NCI-H748 (cell line): ENCODE measurements around the gene IL1RAPL1.

Experiments
- DNase-seq: peaks from one replicate; lab custom pipeline; 2025; ENCODE audit not compliant: unreplicated experiment; lab: John Stamatoyannopoulos, UW

Gene IL1RAPL1

DNA sequence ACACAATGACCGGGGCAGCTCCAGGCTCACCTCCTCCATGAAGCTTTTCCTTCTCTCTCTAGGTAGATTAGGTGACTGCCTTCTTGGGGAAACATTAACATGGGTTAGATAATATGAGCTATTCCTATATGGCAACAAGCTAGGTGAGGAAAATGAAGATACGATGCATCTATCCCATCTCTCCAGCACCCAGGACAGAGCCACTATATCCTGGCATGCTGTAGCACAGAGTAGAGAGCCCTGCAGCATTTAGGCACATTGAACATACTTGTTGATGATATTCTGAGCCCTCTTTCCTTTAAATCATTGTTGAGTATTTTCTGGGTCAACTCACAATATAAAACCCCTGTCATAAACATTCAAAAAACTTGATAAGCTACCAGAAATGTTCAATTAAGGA lies 1133.9 kb downstream of the IL1RAPL1 start:
- no peak for DNase-seq

GRCh38 chrX:29724316-29724715 lies 1137.1 kb downstream of the IL1RAPL1 start:
- no peak for DNase-seq

- no peak for DNase-seq
Measured at GRCh38 chrX:29726811-29727210, 1139.6 kb downstream of the IL1RAPL1 start.

GRCh38 chrX:29728639-29729038 lies 1141.4 kb downstream of the IL1RAPL1 start:
- DNase-seq = no peak

DNA sequence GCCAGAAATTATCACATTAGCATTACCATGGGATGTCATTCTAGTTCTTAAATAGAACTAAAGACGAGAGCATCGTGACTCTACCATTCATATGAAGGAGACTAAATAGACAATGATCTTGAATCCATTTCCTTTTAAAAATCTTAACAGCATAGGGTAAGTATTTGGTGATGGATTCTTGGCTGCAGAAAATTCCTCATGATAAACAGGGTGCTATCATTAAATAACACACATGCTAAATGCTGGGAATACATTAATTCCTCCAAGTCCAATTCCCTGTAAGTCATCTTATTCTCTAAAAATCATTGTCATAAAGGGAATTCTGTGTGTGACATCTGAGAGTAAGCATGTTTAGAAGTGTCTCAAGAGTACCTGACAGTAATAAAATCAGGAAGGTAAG lies 1157.7 kb downstream of the IL1RAPL1 start:
- DNase-seq = no peak

- DNase-seq = no peak
Measured at GRCh38 chrX:29746326-29746725, 1159.1 kb downstream of the IL1RAPL1 start.

GRCh38 chrX:29762006-29762405 lies 1174.8 kb downstream of the IL1RAPL1 start:
- no peak for DNase-seq

DNA sequence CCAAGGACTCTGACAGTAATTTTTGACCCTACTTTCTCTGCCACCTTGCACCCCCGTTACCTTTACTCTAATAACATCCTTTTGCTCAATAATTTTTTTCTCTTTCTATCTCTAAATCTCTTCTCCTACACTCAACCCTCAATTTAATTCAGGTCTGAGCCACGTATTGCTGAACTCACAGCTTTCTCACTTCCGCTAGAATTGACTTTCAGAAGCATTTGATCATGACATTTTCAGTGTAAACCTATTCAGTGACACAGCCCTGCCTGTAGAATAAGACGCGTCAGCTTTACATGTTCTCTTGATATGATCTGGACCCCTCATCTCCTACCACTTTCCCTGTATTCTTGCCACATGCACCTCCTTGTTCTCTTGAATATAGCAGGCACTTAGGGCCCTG lies 1188.6 kb downstream of the IL1RAPL1 start:
- no peak for DNase-seq

GRCh38 chrX:29787656-29788055 lies 1200.4 kb downstream of the IL1RAPL1 start:
- no peak for DNase-seq

GRCh38 chrX:29788991-29789699 lies 1201.9 kb downstream of the IL1RAPL1 start:
- DNase-seq = no peak

GRCh38 chrX:29792335-29792734 lies 1205.1 kb downstream of the IL1RAPL1 start:
- no peak for DNase-seq

- no peak for DNase-seq
Measured at GRCh38 chrX:29797156-29797555, 1209.9 kb downstream of the IL1RAPL1 start.

- DNase-seq = no peak
Measured at GRCh38 chrX:29798469-29798868, 1211.2 kb downstream of the IL1RAPL1 start.

DNA sequence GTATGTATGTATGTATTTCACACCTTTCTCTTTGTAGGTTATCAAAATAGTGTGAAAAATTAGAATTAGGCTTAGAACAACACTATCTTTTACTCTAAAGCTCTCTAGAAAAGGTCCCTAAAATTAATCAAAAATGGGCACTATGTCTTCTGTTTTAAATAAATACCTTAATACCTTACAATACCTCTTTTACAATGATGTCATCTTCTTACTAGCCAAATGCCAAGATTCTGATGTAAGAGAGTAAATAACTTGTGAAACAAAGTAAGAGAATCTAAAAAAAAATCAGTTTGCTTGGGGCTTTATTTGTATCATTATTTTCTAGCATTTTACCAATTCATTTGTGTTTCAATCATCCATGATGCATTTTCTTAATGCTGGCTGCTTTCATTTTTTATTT lies 1225.9 kb downstream of the IL1RAPL1 start:
- no peak for DNase-seq

GRCh38 chrX:29824176-29824906 lies 1237.1 kb downstream of the IL1RAPL1 start:
- no peak for DNase-seq

GRCh38 chrX:29826742-29827141 lies 1239.5 kb downstream of the IL1RAPL1 start:
- DNase-seq = no peak

DNA sequence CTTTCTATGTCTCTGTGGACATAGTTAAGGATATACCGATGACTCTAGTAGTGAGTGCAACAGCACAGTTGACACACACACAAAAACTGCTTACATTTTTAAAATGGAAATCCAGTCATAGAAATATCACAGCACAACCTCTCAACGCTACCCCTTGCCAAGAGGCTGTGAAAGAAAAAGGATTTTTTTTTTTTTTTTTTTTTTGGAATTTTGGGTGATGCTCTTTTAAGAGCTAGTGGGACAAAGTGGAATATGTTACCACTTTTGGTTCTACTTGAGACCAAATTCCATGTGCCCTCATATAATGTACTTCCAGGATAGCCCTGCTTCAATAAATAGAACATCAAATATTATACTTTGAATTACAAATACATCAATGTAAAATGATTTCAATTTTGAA lies 1247.1 kb downstream of the IL1RAPL1 start:
- DNase-seq = no peak

GRCh38 chrX:29834764-29835163 lies 1247.5 kb downstream of the IL1RAPL1 start:
- no peak for DNase-seq

DNA sequence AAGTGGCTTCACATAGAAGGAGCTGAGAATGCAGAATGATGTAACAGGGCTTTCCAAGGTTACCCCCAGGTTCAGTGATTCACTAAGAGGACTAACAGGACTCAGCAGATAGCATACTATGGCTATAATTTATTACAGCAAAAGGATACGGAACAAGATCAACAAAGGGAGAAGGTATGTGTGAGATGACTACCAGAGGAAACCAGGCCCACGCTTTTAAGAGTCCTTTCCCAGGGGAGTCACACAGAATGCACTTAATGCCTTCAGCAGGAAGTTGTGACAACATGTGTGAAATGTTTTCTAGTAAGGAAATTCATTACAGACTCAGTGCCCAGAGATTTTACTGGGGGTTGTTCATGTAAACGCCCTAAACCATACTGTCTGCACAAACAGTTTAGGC lies 1254.5 kb downstream of the IL1RAPL1 start:
- DNase-seq = no peak

DNA sequence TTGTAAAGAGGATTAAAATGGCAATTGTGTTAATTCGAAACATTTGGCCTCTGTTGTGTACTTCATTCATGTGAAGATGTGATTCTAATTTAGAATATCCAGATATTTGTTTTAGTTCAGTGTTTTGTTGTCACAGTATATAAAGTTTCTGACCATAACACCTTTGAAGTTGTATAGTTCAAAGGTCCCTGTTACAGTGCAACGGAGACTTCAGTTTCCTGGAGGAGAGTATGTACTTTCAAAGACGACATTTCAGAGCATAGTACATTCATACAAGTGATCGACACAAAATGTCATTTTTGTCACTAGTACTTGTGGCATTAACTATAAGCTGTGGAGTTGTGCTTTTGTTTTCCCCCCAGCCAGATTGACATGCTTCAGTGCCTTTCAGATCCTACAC lies 1255.3 kb downstream of the IL1RAPL1 start:
- DNase-seq = no peak

- DNase-seq = no peak
Measured at GRCh38 chrX:29851857-29852605, 1264.8 kb downstream of the IL1RAPL1 start.

- no peak for DNase-seq
Measured at GRCh38 chrX:29852767-29853166, 1265.5 kb downstream of the IL1RAPL1 start.
